WTC11 (cell line): ENCODE data around the gene CPNE8. TPM values are rescaled to one million over a fixed set of nuclear protein-coding genes. Genes with fewer than 3 reads are reported as not detected.

Experiments used
- ATAC-seq: fragments of 200-7000 bp; cut with Tn5 transposase; 2 replicates; pipeline ENCODE4 v1.10.0; 2021; ENCODE audit warnings: mild to moderate bottlenecking, moderate library complexity
- CTCF ChIA-PET: fragments of 300-600 bp; sonication (Branson Sonifier 250); formaldehyde crosslinking; loops from one replicate; lab custom pipeline; 2021; ENCODE audit warnings: antibody characterized with exemption; lab: Charles Lee
- POLR2A ChIA-PET: fragments of 350-600 bp; sonication (Branson Sonifier 250); formaldehyde crosslinking; loops from one replicate; lab custom pipeline; 2021; ENCODE audit warnings: antibody characterized with exemption; lab: Charles Lee
- DNase-seq: peaks from one replicate; pipeline ENCODE4 v3.0.0; 2021; ENCODE audit warnings: low spot score
- H3K27ac Mint-ChIP-seq: 2 replicates; pipeline ENCODE4 v1.8.0; 2021; ENCODE audit warnings: mixed read lengths
- H3K27me3 Mint-ChIP-seq: 2 replicates; pipeline ENCODE4 v1.8.0; 2021; ENCODE audit warnings: low read depth, mild to moderate bottlenecking, moderate library complexity, mixed read lengths
- H3K36me3 Mint-ChIP-seq: 2 replicates; pipeline ENCODE4 v1.8.0; 2021; ENCODE audit warnings: mixed read lengths
- H3K4me1 Mint-ChIP-seq: 2 replicates; pipeline ENCODE4 v1.8.0; 2022; ENCODE audit warnings: mixed read lengths
- H3K4me3 Mint-ChIP-seq: 2 replicates; pipeline ENCODE4 v1.8.0; 2021; ENCODE audit warnings: mild to moderate bottlenecking, moderate library complexity, mixed read lengths
- H3K9me3 Mint-ChIP-seq: 2 replicates; pipeline ENCODE4 v1.8.0; 2021; ENCODE audit warnings: mixed read lengths
- ATF2 ChIP-seq: sonication (generic); formaldehyde crosslinking; IDR thresholded peaks from 2 replicates; pipeline ENCODE4 v1.8.1; 2022; ENCODE audit warnings: low read depth, missing genetic modification reagents, borderline replicate concordance
- CDX4 ChIP-seq: fragments of 250-450 bp; sonication (Bioruptor Pico); IDR thresholded peaks from 2 replicates; pipeline ENCODE4 v1.9.0; 2021; ENCODE audit warnings: moderate library complexity, mild to moderate bottlenecking, inconsistent platforms, borderline replicate concordance
- CREM ChIP-seq: sonication (generic); formaldehyde crosslinking; IDR thresholded peaks from 2 replicates; pipeline ENCODE4 v1.8.1; 2022; ENCODE audit warnings: mild to moderate bottlenecking, missing genetic modification reagents, moderate library complexity
- E2F5 ChIP-seq: sonication (generic); formaldehyde crosslinking; IDR thresholded peaks from 2 replicates; pipeline ENCODE4 v1.8.1; 2022; ENCODE audit warnings: mild to moderate bottlenecking, moderate library complexity, missing genetic modification reagents
- ELF4 ChIP-seq: sonication (generic); formaldehyde crosslinking; IDR thresholded peaks from 2 replicates; pipeline ENCODE4 v1.8.1; 2022; ENCODE audit warnings: low read depth, mild to moderate bottlenecking, moderate library complexity, missing genetic modification reagents
- FOXJ3 ChIP-seq: sonication (generic); formaldehyde crosslinking; IDR thresholded peaks from 2 replicates; pipeline ENCODE4 v1.9.0; 2021; ENCODE audit warnings: missing genetic modification reagents, mild to moderate bottlenecking, borderline replicate concordance
- GRHL2 ChIP-seq: fragments of 250-450 bp; sonication (Bioruptor Pico); IDR thresholded peaks from 2 replicates; pipeline ENCODE4 v1.8.0; 2022; ENCODE audit warnings: mild to moderate bottlenecking, moderate library complexity; ENCODE audit not compliant: insufficient replicate concordance, severe bottlenecking
- HMGXB4 ChIP-seq: sonication (generic); formaldehyde crosslinking; IDR thresholded peaks from 2 replicates; pipeline ENCODE4 v1.8.1; 2023; ENCODE audit warnings: mild to moderate bottlenecking, moderate library complexity, missing genetic modification reagents
- JUN ChIP-seq: sonication (generic); formaldehyde crosslinking; IDR thresholded peaks from 2 replicates; pipeline ENCODE4 v1.8.0; 2023; ENCODE audit warnings: mild to moderate bottlenecking, missing genetic modification reagents
- KAT7 ChIP-seq: sonication (generic); formaldehyde crosslinking; IDR thresholded peaks from 2 replicates; pipeline ENCODE4 v1.8.1; 2023; ENCODE audit warnings: missing genetic modification reagents, mild to moderate bottlenecking, borderline replicate concordance
- MLX ChIP-seq: sonication (generic); formaldehyde crosslinking; IDR thresholded peaks from 2 replicates; pipeline ENCODE4 v1.8.1; 2023; ENCODE audit warnings: mild to moderate bottlenecking, missing genetic modification reagents, moderate library complexity
- NFE2L1 ChIP-seq: sonication (generic); formaldehyde crosslinking; IDR thresholded peaks from 2 replicates; pipeline ENCODE4 v1.8.1; 2023; ENCODE audit warnings: missing genetic modification reagents
- OVOL2 ChIP-seq: fragments of 250-450 bp; sonication (Bioruptor Pico); IDR thresholded peaks from 2 replicates; pipeline ENCODE4 v1.9.0; 2021; ENCODE audit warnings: mild to moderate bottlenecking, borderline replicate concordance
- STAT6 ChIP-seq: sonication (generic); formaldehyde crosslinking; conservative IDR thresholded peaks from 2 replicates; pipeline ENCODE4 v1.8.1; 2023; ENCODE audit warnings: mild to moderate bottlenecking, low read depth, missing genetic modification reagents, moderate library complexity
- USF1 ChIP-seq: sonication (generic); formaldehyde crosslinking; IDR thresholded peaks from 2 replicates; pipeline ENCODE4 v1.8.0; 2022; ENCODE audit warnings: mild to moderate bottlenecking, missing genetic modification reagents
- ZNF396 ChIP-seq: fragments of 250-450 bp; sonication (Bioruptor Pico); IDR thresholded peaks from 2 replicates; pipeline ENCODE4 v1.8.0; 2021; ENCODE audit warnings: mild to moderate bottlenecking, moderate library complexity, borderline replicate concordance
- ZNF416 ChIP-seq: fragments of 250-450 bp; sonication (Bioruptor Pico); IDR thresholded peaks from 2 replicates; pipeline ENCODE4 v1.9.0; 2021; ENCODE audit warnings: mild to moderate bottlenecking, inconsistent platforms
- ZNF425 ChIP-seq: fragments of 250-450 bp; sonication (Bioruptor Pico); conservative IDR thresholded peaks from 2 replicates; pipeline ENCODE4 v1.9.0; 2021; ENCODE audit warnings: mild to moderate bottlenecking
- ZNF532 ChIP-seq: fragments of 250-450 bp; sonication (Bioruptor Pico); IDR thresholded peaks from 2 replicates; pipeline ENCODE4 v1.9.0; 2021; ENCODE audit warnings: mild to moderate bottlenecking, borderline replicate concordance
- ZSCAN18 ChIP-seq: fragments of 250-450 bp; sonication (Bioruptor Pico); IDR thresholded peaks from 2 replicates; pipeline ENCODE4 v2.1.2; 2022; ENCODE audit warnings: mild to moderate bottlenecking, moderate library complexity
- total RNA-seq: library from RNA; stranded (reverse); gene quantifications from 3 replicates; pipeline ENCODE4 v1.2.3, GENCODE V29; 2021

CPNE8 gene
- total RNA-seq, 1 experiment from 2014 or later = 8.3 TPM

GRCh38 chr12:38771871-38772270, 133.5 kb downstream of the CPNE8 start:
- POLR2A ChIA-PET = no interaction called here

More at GRCh38 chr12:38771871-38772270, 133.5 kb downstream of the CPNE8 start:
- CTCF ChIA-PET = no interaction called here
- Mint-ChIP-seq H3K4me1 (peaks cover 16% of the 10 kb centered on the region), H3K9me3 (no peaks in the 10 kb centered on the region), H3K27ac (no peak overlapping the region), H3K36me3 (no peaks in the 10 kb centered on the region), H3K4me3 (no peak overlapping the region), H3K27me3 (no peaks in the 10 kb centered on the region)
- ATAC-seq (no peak), DNase-seq (no peak)
- no peak for TF ChIP-seq HMGXB4 (CRISPR knock-in tag)
- no peak for TF ChIP-seq ATF2 (CRISPR knock-in tag)
- TF ChIP-seq E2F5 (CRISPR knock-in tag) = no peak
- TF ChIP-seq ZNF396 (CRISPR knock-in tag) = no peak
- TF ChIP-seq GRHL2 = no peak
- TF ChIP-seq NFE2L1 = no peak
- no peak for TF ChIP-seq STAT6 (CRISPR knock-in tag)
- TF ChIP-seq FOXJ3 (CRISPR knock-in tag) = no peak
- TF ChIP-seq ZNF532 (CRISPR knock-in tag) = no peak
- TF ChIP-seq USF1 (CRISPR knock-in tag) = no peak
- no peak for TF ChIP-seq KAT7 (CRISPR knock-in tag)
- TF ChIP-seq ZNF425 (CRISPR knock-in tag) = no peak
- TF ChIP-seq MLX = no peak
- no peak for TF ChIP-seq CREM
- TF ChIP-seq ELF4 = no peak
- TF ChIP-seq ZNF416 (CRISPR knock-in tag) = no peak
- no peak for TF ChIP-seq OVOL2
- no peak for TF ChIP-seq ZSCAN18 (CRISPR knock-in tag)
- no peak for TF ChIP-seq CDX4 (CRISPR knock-in tag)
- no peak for TF ChIP-seq JUN (CRISPR knock-in tag)
